OCI-LY1 (cell line): ENCODE measurements around the gene C6orf136.

Experiments used
- EZH2 ChIP-seq: fragments of 200-600 bp; sonication (generic), shearing (Covaris generic); IDR thresholded peaks from 2 replicates; pipeline ENCODE4 v1.8.0; 2017; ENCODE audit warnings: borderline replicate concordance, mixed run types, mild to moderate bottlenecking, antibody characterized with exemption, low read length, moderate library complexity, mixed read lengths
- TF ChIP-seq, protein P1 (sequence below): fragments of 200-600 bp; sonication (generic), shearing (Covaris generic); IDR thresholded peaks from 2 replicates; pipeline ENCODE4 v1.5.1; 2017; ENCODE audit warnings: mild to moderate bottlenecking, antibody characterized with exemption, low read length, moderate library complexity, mixed read lengths

DNA sequence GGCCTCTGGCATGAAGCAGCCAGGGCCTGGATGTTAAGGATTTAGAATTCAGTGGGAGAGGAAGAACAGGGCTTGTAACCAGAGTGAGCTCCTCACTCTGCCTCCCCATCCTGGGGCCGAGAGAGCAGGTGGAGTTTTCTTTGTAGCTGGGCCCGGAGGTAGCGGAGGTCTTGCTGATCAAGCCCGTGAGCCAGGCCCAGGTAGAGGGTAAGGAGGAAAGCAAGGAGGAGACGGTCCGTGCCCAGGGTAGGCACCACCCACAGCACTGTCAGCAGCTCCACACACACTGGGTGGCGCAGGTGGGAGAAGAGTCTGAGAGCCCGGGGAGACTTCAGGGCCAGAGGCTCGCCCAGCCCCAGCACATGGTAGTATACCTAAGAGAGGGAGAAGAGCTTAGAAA is 41.6 kb downstream of the C6orf136 start:
- TF ChIP-seq, protein P1, sequence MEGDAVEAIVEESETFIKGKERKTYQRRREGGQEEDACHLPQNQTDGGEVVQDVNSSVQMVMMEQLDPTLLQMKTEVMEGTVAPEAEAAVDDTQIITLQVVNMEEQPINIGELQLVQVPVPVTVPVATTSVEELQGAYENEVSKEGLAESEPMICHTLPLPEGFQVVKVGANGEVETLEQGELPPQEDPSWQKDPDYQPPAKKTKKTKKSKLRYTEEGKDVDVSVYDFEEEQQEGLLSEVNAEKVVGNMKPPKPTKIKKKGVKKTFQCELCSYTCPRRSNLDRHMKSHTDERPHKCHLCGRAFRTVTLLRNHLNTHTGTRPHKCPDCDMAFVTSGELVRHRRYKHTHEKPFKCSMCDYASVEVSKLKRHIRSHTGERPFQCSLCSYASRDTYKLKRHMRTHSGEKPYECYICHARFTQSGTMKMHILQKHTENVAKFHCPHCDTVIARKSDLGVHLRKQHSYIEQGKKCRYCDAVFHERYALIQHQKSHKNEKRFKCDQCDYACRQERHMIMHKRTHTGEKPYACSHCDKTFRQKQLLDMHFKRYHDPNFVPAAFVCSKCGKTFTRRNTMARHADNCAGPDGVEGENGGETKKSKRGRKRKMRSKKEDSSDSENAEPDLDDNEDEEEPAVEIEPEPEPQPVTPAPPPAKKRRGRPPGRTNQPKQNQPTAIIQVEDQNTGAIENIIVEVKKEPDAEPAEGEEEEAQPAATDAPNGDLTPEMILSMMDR, result peak; percentile 38; the same call in 1 of the 2 replicates
- TF ChIP-seq EZH2, result no peak
